Nephron progenitor cell (in vitro differentiated cells): ENCODE results near the gene EPN1.

Source experiments
- DNase-seq: peaks from one replicate; pipeline ENCODE4 v3.0.0; 2021
- H3K27ac Mint-ChIP-seq: 2 replicates; pipeline ENCODE4 v1.8.0; 2021; ENCODE audit warnings: mild to moderate bottlenecking, moderate library complexity, mixed read lengths
- H3K27me3 Mint-ChIP-seq: 2 replicates; pipeline ENCODE4 v1.8.0; 2021; ENCODE audit warnings: mild to moderate bottlenecking, low read depth, mixed read lengths; ENCODE audit not compliant: poor library complexity
- H3K36me3 Mint-ChIP-seq: 2 replicates; pipeline ENCODE4 v1.8.0; 2021; ENCODE audit warnings: low read depth, mixed read lengths
- H3K4me1 Mint-ChIP-seq: 2 replicates; pipeline ENCODE4 v1.8.0; 2021; ENCODE audit warnings: mixed read lengths
- H3K4me3 Mint-ChIP-seq: 2 replicates; pipeline ENCODE4 v1.8.0; 2021; ENCODE audit warnings: mild to moderate bottlenecking, moderate library complexity, mixed read lengths
- H3K9me3 Mint-ChIP-seq: 2 replicates; pipeline ENCODE4 v1.8.0; 2021; ENCODE audit warnings: mild to moderate bottlenecking, moderate library complexity, mixed read lengths
- CTCF ChIP-seq: fragments of 200-600 bp; sonication (generic); IDR thresholded peaks from 2 replicates; pipeline ENCODE4 v1.5.0; 2021; ENCODE audit warnings: antibody characterized with exemption

Gene EPN1

GRCh38 chr19:55652311-55653128 lies 22.5 kb upstream of the EPN1 start:
- no peak for DNase-seq
- H3K27me3 Mint-ChIP-seq = no peaks in the 10 kb centered on the region

GRCh38 chr19:55653651-55654322 lies 21.2 kb upstream of the EPN1 start:
- peaks cover 8% of the 10 kb centered on the region for H3K36me3 Mint-ChIP-seq
- H3K4me1 Mint-ChIP-seq = peaks cover 40% of the 10 kb centered on the region
- H3K4me3 Mint-ChIP-seq = peak overlapping the region; percentile 97
- peak; percentile 98 for DNase-seq
- peak overlapping the region; percentile 100 for H3K27ac Mint-ChIP-seq
- no peaks in the 10 kb centered on the region for H3K27me3 Mint-ChIP-seq
- no peaks in the 10 kb centered on the region for H3K9me3 Mint-ChIP-seq
- TF ChIP-seq CTCF = peak; percentile 99

More at GRCh38 chr19:55652311-55653128, 22.5 kb upstream of the EPN1 start:
- Mint-ChIP-seq H3K4me3 (peak overlapping the region; percentile 54), H3K27ac (peak overlapping the region; percentile 68), H3K36me3 (peaks cover 8% of the 10 kb centered on the region), H3K4me1 (peaks cover 35% of the 10 kb centered on the region), H3K9me3 (no peaks in the 10 kb centered on the region)
- no peak for TF ChIP-seq CTCF

GRCh38 chr19:55654323-55654867 lies 20.6 kb upstream of the EPN1 start:
- Mint-ChIP-seq H3K4me3 (peak overlapping the region; percentile 97), H3K27ac (peak overlapping the region; percentile 100), H3K27me3 (no peaks in the 10 kb centered on the region), H3K36me3 (peaks cover 11% of the 10 kb centered on the region), H3K9me3 (no peaks in the 10 kb centered on the region), H3K4me1 (peaks cover 39% of the 10 kb centered on the region)
- no peak for TF ChIP-seq CTCF
- peak; percentile 100 for DNase-seq

GRCh38 chr19:55654868-55655647 lies 20.0 kb upstream of the EPN1 start, which contains the start of gene U2AF2:
U2AF2 (plus strand) TSS chr19:55655035; CDS start chr19:55655105, 70 bp downstream.
- peak; percentile 99 for DNase-seq
- H3K9me3 Mint-ChIP-seq = no peaks in the 10 kb centered on the region
- no peaks in the 10 kb centered on the region for H3K27me3 Mint-ChIP-seq
- H3K4me1 Mint-ChIP-seq = peaks cover 38% of the 10 kb centered on the region
- peak within 1 kb of the TSS; percentile 100 for H3K27ac Mint-ChIP-seq
- no peak for TF ChIP-seq CTCF
- H3K36me3 Mint-ChIP-seq = peaks cover 14% of the 10 kb centered on the region
- H3K4me3 Mint-ChIP-seq = peak within 1 kb of the TSS; percentile 97

GRCh38 chr19:55655648-55656040 lies 19.4 kb upstream of the EPN1 start:
- no peaks in the 10 kb centered on the region for H3K27me3 Mint-ChIP-seq
- peak overlapping the region; percentile 97 for H3K4me3 Mint-ChIP-seq
- DNase-seq = no peak
- no peaks in the 10 kb centered on the region for H3K9me3 Mint-ChIP-seq
- no peak for TF ChIP-seq CTCF
- H3K36me3 Mint-ChIP-seq = peaks cover 18% of the 10 kb centered on the region
- H3K4me1 Mint-ChIP-seq = peaks cover 38% of the 10 kb centered on the region
- peak overlapping the region; percentile 97 for H3K27ac Mint-ChIP-seq
